GM21381 (cell line): ENCODE results near the gene WDR88.
"Not testable (repeated sequence)": the region's sequence is repeated elsewhere in the genome, so short reads cannot be mapped to it uniquely, and the experiment has no call there.

Experiments used
- ATAC-seq: cut with Tn5 transposase; IDR thresholded peaks from one replicate; pipeline ENCODE4 v1.9.1; 2021; ENCODE audit warnings: mild to moderate bottlenecking, moderate library complexity; ENCODE audit not compliant: unreplicated experiment

WDR88 gene

DNA sequence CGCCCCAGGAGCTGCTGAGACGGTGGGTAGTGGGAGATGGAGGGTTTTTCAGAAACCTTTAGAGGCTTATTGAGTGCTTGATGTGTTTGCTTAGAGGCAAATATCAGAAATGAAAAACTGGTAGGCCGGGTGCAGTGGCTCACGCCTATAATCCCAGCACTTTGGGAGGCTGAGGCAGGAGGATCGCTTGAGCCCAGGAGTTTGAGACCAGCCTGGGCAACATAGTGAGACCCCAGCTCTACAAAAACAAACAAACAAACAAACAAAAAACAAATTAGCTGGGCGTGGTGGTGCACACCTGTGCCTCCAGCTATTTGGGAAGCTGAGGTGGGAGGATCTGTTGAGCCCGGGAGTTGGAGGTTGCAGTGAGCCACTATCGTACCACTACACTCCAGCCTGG is 5.2 kb upstream of the WDR88 start:
- ATAC-seq, result not testable (repeated sequence)

DNA sequence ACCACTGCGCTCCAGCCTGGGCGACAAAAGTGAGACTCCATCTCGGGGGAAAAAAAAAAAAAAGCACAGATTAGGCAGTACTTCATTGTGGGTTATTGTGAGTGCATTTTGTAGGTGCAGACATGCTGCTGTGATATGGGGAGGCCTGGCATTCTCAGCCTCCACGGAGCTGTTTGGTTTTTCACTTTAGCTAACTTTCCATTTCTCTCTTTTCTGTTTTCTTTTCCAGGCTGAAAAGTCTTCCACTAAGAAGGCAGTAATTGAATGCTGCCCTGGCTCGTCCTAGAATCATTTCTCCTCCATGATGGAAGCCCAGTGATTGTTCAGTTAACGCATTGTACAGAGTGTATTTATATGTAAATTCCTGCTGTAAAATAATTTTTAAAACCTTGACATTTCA is 2.0 kb upstream of the WDR88 start:
- no peak for ATAC-seq

GRCh38 chr19:33130433-33130832 is 1.5 kb upstream of the WDR88 start:
- no peak for ATAC-seq

DNA sequence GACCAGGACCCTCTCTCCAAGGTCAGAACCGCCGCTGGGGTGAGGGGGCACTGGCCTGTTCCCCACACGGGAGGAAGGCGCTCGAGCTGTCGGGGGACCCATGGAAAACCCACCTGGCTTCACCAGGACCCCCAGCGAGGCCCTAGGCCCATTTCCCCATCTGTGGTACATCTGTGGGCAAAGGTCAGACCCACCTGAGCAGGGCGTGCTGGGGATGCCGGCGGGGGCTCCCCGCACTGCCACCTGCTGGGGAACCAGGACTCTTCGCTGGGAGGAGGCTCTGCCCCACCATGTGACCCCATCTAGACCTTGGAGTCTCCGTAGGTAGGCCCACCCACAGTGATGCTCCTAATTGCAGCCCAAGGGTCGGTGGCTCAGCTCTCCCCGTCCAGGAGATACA is 511 bp downstream of the WDR88 start:
- no peak for ATAC-seq

GRCh38 chr19:33133438-33134031 is 1.6 kb downstream of the WDR88 start:
- no peak for ATAC-seq

DNA sequence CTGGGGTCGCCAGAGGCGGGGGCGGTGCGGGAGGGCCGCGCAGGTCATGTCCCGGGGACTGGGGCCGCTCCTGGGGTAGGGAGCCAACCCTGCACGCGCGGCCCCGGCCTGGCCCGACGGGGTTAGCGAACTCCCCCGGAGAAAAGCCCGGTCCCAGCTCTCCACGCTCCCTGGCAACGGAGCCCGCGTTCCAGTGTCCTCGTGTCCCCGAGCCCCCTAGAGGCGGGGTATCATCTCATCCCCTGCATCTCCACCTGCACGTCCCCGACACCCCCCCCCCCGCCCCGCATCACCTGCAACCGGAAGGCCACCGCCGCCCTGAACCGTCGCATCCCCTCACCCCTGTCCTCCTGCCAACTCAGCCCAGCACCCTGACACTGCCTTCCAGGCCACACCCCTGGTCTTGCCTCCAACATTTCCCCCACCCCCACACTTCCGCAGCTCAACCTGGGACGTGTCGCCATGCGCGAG is 2.7 kb downstream of the WDR88 start:
- ATAC-seq, result no peak

DNA sequence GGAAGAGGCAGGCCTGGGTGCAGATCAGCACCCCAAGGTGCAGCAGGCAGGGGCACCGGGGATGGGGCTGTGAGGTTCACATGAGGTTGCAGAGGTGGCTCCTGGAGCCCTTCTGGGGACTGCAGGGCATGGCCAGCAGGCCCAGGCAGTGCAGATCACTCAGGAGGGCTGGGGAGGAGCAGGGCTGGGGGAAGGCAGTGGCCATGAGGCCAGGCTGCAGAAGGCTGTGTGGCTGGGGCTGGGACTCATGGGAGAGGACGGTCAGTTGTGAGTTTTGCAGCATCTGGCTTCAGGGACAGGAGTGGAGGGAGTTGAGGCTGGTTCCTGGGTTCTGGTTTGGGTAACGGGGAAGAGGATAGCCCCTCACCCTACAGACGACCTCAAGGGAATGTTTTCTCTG is 7.3 kb downstream of the WDR88 start:
- ATAC-seq, result no peak

- peak; percentile 60 for ATAC-seq
Observed at GRCh38 chr19:33143897-33144405, 12.0 kb downstream of the WDR88 start.

DNA sequence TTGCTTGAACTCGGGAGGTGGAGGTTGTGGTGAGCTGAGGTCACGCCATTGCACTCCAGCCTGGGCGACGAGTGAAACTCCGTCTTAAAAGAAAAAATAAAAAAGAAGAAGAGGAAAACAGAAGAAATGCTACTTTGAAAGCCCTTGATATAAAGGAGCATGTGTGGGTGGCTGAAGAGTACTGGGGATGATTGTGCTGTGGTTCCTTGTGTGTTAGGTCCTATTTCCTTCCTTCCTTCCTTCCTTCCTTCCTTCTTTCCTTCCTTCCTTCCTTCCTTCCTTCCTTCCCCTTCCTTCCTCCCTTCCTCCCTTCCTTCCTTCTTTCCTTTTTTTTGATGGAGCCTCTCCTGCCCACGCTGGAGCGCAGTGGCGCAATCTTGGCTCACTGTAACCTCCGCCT is 14.3 kb downstream of the WDR88 start:
- no peak for ATAC-seq

GRCh38 chr19:33147538-33147937 is 15.6 kb downstream of the WDR88 start:
- no peak for ATAC-seq

GRCh38 chr19:33150852-33151518 is 19.1 kb downstream of the WDR88 start:
- no peak for ATAC-seq

DNA sequence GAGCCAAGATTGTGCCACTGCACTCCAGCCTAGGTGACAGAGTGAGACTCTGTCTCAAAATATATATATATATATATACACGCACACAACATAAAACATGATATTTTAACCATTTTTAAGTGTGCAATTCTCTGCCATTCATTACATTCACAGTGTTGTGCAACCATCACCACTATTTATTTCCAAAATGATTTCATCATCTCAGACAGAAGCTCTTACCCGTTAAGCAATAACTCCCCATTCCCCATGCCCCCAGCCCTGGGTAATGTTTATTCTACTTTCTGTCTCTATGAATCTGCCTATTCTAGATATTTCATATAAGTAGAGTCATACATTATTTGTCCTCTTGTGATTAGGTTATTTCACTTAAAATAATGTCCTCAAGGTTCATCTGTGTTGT is 20.3 kb downstream of the WDR88 start:
- ATAC-seq, result no peak

GRCh38 chr19:33152625-33153024 is 20.7 kb downstream of the WDR88 start:
- not testable (repeated sequence) for ATAC-seq

GRCh38 chr19:33154313-33154712 is 22.4 kb downstream of the WDR88 start:
- ATAC-seq, result not testable (repeated sequence)

DNA sequence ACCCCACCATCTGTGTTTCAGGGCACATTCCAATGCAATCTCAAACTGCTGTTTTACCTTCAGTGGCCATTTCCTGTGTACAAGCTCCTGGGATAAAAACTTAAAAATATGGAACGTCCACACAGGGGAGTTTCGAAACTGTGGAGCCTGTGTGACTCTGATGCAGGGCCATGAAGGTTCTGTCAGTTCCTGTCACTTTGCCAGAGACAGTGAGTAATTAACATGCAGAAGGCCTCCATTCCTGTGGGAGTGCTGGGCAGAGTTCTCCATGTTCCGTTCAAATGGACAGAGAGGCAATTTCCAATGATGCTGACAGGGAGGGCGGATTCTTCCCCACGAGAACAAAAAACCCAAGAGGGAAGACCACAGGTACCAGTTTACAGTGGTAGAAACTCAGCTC is 24.4 kb downstream of the WDR88 start:
- ATAC-seq, result no peak

- no peak for ATAC-seq
Observed at GRCh38 chr19:33157906-33158305, 26.0 kb downstream of the WDR88 start.

DNA sequence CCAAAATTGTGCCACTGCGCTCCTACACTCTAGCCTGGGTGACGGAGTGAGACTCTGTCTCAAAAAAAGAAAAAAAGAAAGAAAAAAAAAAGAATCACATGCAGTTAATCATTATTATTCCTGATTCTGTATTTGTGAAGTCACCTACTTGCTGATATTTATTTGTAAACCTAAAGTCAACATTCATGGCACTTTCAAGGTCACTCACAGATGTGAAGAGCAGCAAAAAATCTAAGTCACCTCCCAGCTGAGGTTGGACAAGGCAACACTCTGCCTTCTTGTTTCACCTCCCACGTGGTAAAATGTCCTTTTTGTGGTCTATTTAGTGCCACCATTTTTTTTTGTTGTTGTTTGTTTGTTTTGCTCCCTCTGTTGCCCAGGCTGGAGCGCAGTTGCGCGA is 26.5 kb downstream of the WDR88 start:
- ATAC-seq, result no peak

DNA sequence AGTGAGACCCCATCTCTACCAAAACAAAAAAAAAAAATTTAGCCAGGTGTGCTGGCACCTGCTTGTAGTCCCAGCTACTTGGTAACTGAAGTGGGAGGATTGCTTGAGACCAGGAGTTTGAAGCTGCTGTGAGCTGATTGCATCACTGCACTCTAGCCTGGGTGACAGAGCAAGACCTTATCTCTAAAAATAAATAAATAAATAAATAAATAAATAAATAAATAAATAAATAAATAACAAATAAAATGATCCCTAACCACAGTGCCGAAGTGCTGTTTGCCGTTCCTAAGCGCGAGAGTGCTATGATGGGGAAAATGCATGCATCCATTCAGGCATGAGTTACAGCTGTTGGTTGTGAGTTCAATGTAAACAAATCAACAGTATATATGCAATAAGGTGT is 27.2 kb downstream of the WDR88 start:
- ATAC-seq, result no peak

DNA sequence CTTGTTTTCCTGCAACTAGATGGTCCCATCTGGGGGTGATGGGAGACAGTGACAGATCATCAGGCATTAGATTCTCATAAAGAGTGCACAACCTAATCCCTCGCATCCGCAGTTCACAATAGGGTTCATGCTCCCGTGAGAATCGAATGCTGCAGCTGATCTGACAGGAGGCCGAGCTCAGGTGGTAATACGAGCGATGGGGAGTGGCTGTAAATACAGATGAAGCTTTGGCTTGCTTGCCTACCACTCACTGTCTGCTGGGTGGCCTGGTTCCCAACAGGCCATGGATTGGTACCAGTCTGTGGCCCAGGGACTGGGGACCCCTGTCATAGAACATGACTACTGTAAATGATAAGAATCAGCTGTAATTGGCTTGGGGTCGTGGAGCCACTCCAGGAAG is 28.0 kb downstream of the WDR88 start:
- ATAC-seq, result no peak

DNA sequence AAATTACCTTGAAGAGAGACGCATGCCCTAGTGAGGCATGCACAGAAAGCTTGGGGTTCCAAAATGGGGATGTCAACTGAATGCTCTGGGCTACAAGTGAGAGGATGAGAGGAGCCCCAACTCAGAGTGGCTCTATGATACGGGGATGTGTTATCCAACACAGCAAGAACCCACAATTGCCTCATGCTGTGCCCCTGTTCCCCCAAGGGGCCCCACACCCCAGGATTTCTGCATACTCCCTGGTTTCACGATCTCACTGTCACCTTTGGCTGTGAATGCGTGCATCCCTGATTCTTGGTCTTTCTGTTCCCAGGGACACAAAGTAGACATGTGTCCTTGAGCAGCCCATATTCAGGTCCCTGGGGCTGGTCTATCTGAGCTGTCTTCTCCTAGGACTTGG is 29.3 kb downstream of the WDR88 start:
- ATAC-seq, result no peak

DNA sequence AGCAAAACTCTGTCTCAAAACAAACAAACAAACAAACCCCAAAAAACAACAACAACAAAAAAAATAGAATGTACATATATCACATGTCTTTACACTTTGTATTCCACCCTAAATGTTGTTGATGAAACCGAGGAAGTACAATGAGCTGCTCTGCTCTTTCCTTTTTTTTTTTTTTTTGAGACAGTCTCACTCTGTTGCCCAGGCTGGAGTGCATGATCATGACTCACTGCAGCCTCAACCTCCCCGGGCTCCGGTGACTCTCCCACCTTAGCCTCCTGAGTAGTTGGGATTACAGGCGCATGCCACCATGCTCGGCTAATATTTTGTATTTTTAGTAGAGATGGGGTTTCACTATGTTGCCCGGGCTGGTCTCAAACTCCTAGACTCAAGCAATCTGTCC is 31.6 kb downstream of the WDR88 start:
- no peak for ATAC-seq

DNA sequence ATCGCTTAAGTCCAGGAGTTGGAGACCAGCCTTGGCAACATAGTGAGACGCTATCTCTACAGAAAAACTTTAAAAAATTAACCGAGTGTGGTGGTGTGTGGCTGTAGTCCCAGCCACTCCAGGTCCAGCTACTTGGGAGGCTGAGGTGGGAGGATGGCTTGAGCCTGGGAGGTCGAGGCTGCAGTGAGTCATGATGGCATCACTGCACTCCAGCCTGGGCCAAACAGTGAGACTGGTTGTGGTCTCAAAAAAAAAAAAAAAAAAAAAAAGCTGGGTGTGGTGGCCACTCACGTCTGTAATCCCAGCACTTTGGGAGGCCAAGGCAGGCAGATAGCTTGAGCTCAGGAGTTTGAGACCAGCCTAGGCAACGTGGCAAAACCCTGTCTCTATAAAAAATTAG is 34.1 kb downstream of the WDR88 start:
- not testable (repeated sequence) for ATAC-seq

DNA sequence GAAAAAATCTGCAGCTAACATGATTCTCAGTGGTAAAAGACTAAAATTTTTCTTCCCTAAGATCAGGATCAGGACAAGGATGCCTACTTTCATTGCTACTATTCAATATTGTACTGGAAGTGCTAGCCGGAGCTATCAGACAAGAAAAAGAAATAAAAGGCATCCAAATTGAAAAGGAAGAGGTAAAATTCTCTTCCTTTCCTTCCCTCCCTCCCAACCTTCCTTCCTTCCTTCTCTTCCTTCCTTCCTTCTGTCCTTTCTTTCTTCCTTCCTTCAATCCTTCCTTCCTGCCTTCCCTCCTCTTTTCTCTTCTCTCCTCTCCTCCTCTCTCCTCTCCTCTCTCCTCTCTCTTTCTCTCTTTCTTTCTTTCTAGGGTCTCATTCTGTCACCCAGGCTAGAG is 35.5 kb downstream of the WDR88 start:
- ATAC-seq, result no peak
